ENCODE results near the gene TMEM141. TPM values are rescaled to one million over a fixed set of nuclear protein-coding genes. Genes with fewer than 3 reads are reported as not detected.

Gene TMEM141
- total RNA-seq, 1 donor from 2014 or later, result 28.7 TPM

Small RNA genes within 50 kb of the gene (small RNA-seq; reads per million reads assigned to genes)
- gene AL355987.2 (not detected), gene ATP6V1G1P3 (not detected), gene MIR4292 (not detected), gene MIR6722 (not detected)

Other genes starting within 250 kb of the TMEM141 start
- gene NOTCH1, start 245.3 kb upstream of the TMEM141 start, total RNA-seq, result 69.4 TPM
- gene EGFL7, start 128.4 kb upstream of the TMEM141 start, total RNA-seq, result 51.7 TPM
- gene AGPAT2, start 103.9 kb upstream of the TMEM141 start, total RNA-seq, result 27.1 TPM
- gene DIPK1B, start 78.8 kb upstream of the TMEM141 start, total RNA-seq, result 11.0 TPM
- gene LCN10, start 48.4 kb upstream of the TMEM141 start, total RNA-seq, result 2.1 TPM
- not detected for gene LCN6, start 42.8 kb upstream of the TMEM141 start, total RNA-seq
- gene LCN8, start 33.1 kb upstream of the TMEM141 start, total RNA-seq, result not detected
- gene LCN15, start 26.8 kb upstream of the TMEM141 start, total RNA-seq, result not detected
- gene CCDC183, start 5.0 kb downstream of the TMEM141 start, total RNA-seq, result 1.0 TPM
- 34.4 TPM for gene RABL6, start 16.6 kb downstream of the TMEM141 start, total RNA-seq
- 0.52 TPM for gene AJM1, start 51.1 kb downstream of the TMEM141 start, total RNA-seq
- gene PHPT1, start 58.1 kb downstream of the TMEM141 start, total RNA-seq, result 109 TPM
- gene MAMDC4, start 61.0 kb downstream of the TMEM141 start, total RNA-seq, result 0.52 TPM
- 196 TPM for gene EDF1, start 75.0 kb downstream of the TMEM141 start, total RNA-seq
- gene TRAF2, start 95.2 kb downstream of the TMEM141 start, total RNA-seq, result 4.7 TPM
- 45.4 TPM for gene FBXW5, start 153.4 kb downstream of the TMEM141 start, total RNA-seq
- gene C8G, start 153.9 kb downstream of the TMEM141 start, total RNA-seq, result not detected
- gene LCN12, start 160.9 kb downstream of the TMEM141 start, total RNA-seq, result not detected
- gene PTGDS, start 186.2 kb downstream of the TMEM141 start, total RNA-seq, result 4.2 TPM
- gene LCNL1, start 191.6 kb downstream of the TMEM141 start, total RNA-seq, result under 0.01 TPM
- gene PAXX, start 201.1 kb downstream of the TMEM141 start, total RNA-seq, result 2.1 TPM
- gene CLIC3, start 205.2 kb downstream of the TMEM141 start, total RNA-seq, result not detected
- gene ABCA2, start 236.9 kb downstream of the TMEM141 start, total RNA-seq, result 5.2 TPM
- not detected for gene FUT7, start 240.7 kb downstream of the TMEM141 start, total RNA-seq